ENCODE data around the gene PPIL1. TPM values are rescaled to one million over a fixed set of nuclear protein-coding genes. Genes with fewer than 3 reads are reported as not detected.

PPIL1 gene
- polyA plus RNA-seq, 1 donor from 2014 or later, result 104 TPM

DNA sequence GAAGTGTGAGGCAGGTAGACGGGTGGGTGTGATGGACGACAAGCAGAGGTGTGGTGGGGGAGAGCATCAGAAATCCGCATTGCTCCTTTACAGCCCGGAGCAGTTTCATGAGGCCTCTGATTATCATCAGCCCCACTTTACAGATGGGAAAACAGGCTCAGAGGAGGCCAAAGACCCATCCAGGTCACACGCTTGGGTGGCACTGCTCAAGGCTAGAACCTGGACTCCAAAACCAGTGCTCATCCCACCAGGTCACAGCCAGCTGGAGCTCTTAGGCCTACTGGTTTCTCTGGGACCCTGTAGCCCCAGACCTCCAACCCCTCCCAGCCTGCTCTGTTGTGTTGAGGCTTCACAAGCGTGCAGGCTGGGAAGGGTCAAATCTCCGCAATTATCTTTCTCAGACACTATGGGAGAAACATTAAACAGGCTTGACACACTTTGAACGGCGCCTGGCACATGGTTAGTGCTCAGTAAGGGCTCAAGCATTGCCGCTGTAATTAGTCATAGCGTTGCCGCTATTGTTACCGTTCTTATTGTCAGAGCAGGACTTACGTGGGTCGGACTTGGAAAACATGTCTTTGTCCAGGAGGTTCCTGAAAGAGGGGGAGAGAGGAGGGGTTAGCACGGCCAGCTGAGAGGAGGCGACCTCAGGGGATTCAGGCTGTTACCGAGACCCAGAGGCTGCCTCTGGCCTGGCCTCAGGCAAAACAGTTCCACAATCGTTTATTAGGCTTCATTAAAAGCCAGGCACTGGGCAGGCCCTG is 51.9 kb downstream of the PPIL1 start:
- no peak overlapping the region for H3K4me2 ChIP-seq (ENCODE audit: low read length)
- no peaks in the 10 kb centered on the region for H3K27me3 ChIP-seq (ENCODE audit: insufficient read depth, low read depth, low read length)
- H3F3A ChIP-seq (ENCODE audit: insufficient read depth, low read length, poor library complexity, severe bottlenecking), result no peaks in the 10 kb centered on the region
- no peak overlapping the region for H3K9ac ChIP-seq (ENCODE audit: low read length)
- H4K20me1 ChIP-seq (ENCODE audit: insufficient read depth), result no peaks in the 10 kb centered on the region
- H3K9me2 ChIP-seq (ENCODE audit: insufficient read depth, low read length), result no peaks in the 10 kb centered on the region
- H3K79me2 ChIP-seq (replicated peaks; ENCODE audit: insufficient read depth, low read length), result no peaks in the 10 kb centered on the region
- H3K9me3 ChIP-seq (ENCODE audit: low read length), result no peaks in the 10 kb centered on the region
- no peak overlapping the region for H3K27ac ChIP-seq (ENCODE audit: low read length)
- H3K4me3 ChIP-seq (ENCODE audit: low read length), result no peak overlapping the region
- TF ChIP-seq EP300 (conservative IDR thresholded peaks at IDR 0.05; ENCODE audit: poor library complexity, severe bottlenecking) (no peak), SMC3 (conservative IDR thresholded peaks at IDR 0.05; ENCODE audit: poor library complexity) (no peak), RAD21 (conservative IDR thresholded peaks at IDR 0.05) (no peak), TAF1 (IDR thresholded peaks at IDR 0.05; ENCODE audit: low read depth) (no peak), MXI1 (conservative IDR thresholded peaks at IDR 0.05; ENCODE audit: poor library complexity, severe bottlenecking) (no peak), POLR2AphosphoS5 (IDR thresholded peaks at IDR 0.05) (no peak), EZH2 (IDR thresholded peaks at IDR 0.05; ENCODE audit: borderline replicate concordance, insufficient read depth, low read length, poor library complexity, severe bottlenecking) (no peak)
- TF ChIP-seq, protein P1, sequence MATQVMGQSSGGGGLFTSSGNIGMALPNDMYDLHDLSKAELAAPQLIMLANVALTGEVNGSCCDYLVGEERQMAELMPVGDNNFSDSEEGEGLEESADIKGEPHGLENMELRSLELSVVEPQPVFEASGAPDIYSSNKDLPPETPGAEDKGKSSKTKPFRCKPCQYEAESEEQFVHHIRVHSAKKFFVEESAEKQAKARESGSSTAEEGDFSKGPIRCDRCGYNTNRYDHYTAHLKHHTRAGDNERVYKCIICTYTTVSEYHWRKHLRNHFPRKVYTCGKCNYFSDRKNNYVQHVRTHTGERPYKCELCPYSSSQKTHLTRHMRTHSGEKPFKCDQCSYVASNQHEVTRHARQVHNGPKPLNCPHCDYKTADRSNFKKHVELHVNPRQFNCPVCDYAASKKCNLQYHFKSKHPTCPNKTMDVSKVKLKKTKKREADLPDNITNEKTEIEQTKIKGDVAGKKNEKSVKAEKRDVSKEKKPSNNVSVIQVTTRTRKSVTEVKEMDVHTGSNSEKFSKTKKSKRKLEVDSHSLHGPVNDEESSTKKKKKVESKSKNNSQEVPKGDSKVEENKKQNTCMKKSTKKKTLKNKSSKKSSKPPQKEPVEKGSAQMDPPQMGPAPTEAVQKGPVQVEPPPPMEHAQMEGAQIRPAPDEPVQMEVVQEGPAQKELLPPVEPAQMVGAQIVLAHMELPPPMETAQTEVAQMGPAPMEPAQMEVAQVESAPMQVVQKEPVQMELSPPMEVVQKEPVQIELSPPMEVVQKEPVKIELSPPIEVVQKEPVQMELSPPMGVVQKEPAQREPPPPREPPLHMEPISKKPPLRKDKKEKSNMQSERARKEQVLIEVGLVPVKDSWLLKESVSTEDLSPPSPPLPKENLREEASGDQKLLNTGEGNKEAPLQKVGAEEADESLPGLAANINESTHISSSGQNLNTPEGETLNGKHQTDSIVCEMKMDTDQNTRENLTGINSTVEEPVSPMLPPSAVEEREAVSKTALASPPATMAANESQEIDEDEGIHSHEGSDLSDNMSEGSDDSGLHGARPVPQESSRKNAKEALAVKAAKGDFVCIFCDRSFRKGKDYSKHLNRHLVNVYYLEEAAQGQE (IDR thresholded peaks at IDR 0.05; ENCODE audit: borderline replicate concordance), result no peak
- TF ChIP-seq, protein P2, sequence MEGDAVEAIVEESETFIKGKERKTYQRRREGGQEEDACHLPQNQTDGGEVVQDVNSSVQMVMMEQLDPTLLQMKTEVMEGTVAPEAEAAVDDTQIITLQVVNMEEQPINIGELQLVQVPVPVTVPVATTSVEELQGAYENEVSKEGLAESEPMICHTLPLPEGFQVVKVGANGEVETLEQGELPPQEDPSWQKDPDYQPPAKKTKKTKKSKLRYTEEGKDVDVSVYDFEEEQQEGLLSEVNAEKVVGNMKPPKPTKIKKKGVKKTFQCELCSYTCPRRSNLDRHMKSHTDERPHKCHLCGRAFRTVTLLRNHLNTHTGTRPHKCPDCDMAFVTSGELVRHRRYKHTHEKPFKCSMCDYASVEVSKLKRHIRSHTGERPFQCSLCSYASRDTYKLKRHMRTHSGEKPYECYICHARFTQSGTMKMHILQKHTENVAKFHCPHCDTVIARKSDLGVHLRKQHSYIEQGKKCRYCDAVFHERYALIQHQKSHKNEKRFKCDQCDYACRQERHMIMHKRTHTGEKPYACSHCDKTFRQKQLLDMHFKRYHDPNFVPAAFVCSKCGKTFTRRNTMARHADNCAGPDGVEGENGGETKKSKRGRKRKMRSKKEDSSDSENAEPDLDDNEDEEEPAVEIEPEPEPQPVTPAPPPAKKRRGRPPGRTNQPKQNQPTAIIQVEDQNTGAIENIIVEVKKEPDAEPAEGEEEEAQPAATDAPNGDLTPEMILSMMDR (IDR thresholded peaks at IDR 0.05; ENCODE audit: poor library complexity, severe bottlenecking), result no peak
- H2AFZ ChIP-seq (ENCODE audit: low read depth, low read length), result no peak overlapping the region
- H3K36me3 ChIP-seq (ENCODE audit: insufficient read depth, low read length), result no peaks in the 10 kb centered on the region

DNA sequence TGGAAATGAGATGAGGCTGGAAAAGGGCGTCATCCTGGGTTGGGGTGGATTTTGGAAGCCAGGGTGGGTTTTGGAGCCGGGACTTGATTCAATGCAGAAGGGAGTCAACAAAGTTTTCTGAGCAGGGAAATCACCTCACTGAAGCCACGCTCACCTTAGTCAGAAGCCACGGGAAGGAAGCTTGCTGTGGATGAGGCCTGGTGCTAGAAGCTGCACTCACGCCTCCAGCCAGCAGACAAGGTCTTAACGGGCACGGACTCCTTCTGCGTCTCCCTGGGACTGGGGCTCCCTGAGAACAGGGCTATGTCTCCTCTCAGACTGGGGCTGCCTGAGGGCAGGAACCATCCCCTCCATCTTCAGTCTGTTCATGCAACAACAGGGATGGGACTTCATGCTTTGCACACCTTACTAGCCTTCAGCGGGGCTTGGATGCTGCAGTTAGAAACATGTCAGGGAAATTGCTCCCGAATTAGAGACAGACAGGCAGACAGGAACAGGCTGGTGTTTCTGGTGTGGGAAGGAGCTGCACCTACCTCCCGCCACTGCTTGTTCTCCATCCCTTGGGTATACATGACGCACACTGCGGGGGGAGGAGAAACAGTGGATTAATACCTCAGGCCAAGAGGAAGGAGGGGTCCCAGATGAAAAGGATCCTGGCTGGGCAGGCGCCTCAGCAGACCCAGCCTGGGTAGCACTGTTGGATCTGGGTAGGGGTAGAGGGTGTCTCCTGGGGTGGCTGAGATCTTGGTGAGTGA is 52.8 kb downstream of the PPIL1 start:
- Histone ChIP-seq H3K9me2 (ENCODE audit: insufficient read depth, low read length) (no peaks in the 10 kb centered on the region), H3K9me3 (ENCODE audit: low read length) (no peaks in the 10 kb centered on the region)

More for the DNA sequence above, 52.8 kb downstream of the PPIL1 start:
- no peak overlapping the region for H3K4me2 ChIP-seq (ENCODE audit: low read length)
- H3K27ac ChIP-seq (ENCODE audit: low read length), result no peak overlapping the region
- H3K9ac ChIP-seq (ENCODE audit: low read length), result no peak overlapping the region
- H2AFZ ChIP-seq (ENCODE audit: low read depth, low read length), result no peak overlapping the region
- no peaks in the 10 kb centered on the region for H3K36me3 ChIP-seq (ENCODE audit: insufficient read depth, low read length)
- H3F3A ChIP-seq (ENCODE audit: insufficient read depth, low read length, poor library complexity, severe bottlenecking), result no peaks in the 10 kb centered on the region
- no peaks in the 10 kb centered on the region for H3K27me3 ChIP-seq (ENCODE audit: insufficient read depth, low read depth, low read length)
- no peak overlapping the region for H3K4me3 ChIP-seq (ENCODE audit: low read length)
- no peak for TF ChIP-seq POLR2AphosphoS5 (IDR thresholded peaks at IDR 0.05)
- TF ChIP-seq EZH2 (IDR thresholded peaks at IDR 0.05; ENCODE audit: borderline replicate concordance, insufficient read depth, low read length, poor library complexity, severe bottlenecking), result no peak
- TF ChIP-seq SMC3 (conservative IDR thresholded peaks at IDR 0.05; ENCODE audit: poor library complexity), result no peak
- TF ChIP-seq TAF1 (IDR thresholded peaks at IDR 0.05; ENCODE audit: low read depth), result no peak
- TF ChIP-seq, protein P1 (IDR thresholded peaks at IDR 0.05; ENCODE audit: borderline replicate concordance), result no peak
- TF ChIP-seq, protein P2 (IDR thresholded peaks at IDR 0.05; ENCODE audit: poor library complexity, severe bottlenecking), result no peak
- TF ChIP-seq EP300 (conservative IDR thresholded peaks at IDR 0.05; ENCODE audit: poor library complexity, severe bottlenecking), result no peak
- TF ChIP-seq RAD21 (conservative IDR thresholded peaks at IDR 0.05), result no peak
- no peak for TF ChIP-seq MXI1 (conservative IDR thresholded peaks at IDR 0.05; ENCODE audit: poor library complexity, severe bottlenecking)
- H4K20me1 ChIP-seq (ENCODE audit: insufficient read depth), result no peaks in the 10 kb centered on the region
- H3K79me2 ChIP-seq (replicated peaks; ENCODE audit: insufficient read depth, low read length), result no peaks in the 10 kb centered on the region

Measured in neural cell (in vitro differentiated cells).